Peyer's patch (tissue), 4 donors: Measurements from ENCODE around the gene SIRPA. TPM values are rescaled to one million over a fixed set of nuclear protein-coding genes. Genes with fewer than 3 reads are reported as not detected.

Experiments used
- DNase-seq, 3 donors: peaks; one replicate each; pipeline ENCODE4 v3.0.0-alpha.2; 2017 to 2019
- H3K27ac ChIP-seq, 4 donors: fragments of 200-600 bp; sonication (generic); one replicate each; pipeline ENCODE4 v1.5.1; 2016 to 2019
- H3K27me3 ChIP-seq, 2 donors: fragments of 200-600 bp; sonication (generic); one replicate each; pipeline ENCODE4 v1.5.1; 2019
- H3K36me3 ChIP-seq, 3 donors: fragments of 200-600 bp; sonication (generic); one replicate each; pipeline ENCODE4 v1.5.1; 2016 to 2019
- H3K4me1 ChIP-seq, 4 donors: fragments of 200-600 bp; sonication (generic); one replicate each; pipeline ENCODE4 v1.5.1; 2016 to 2019
- H3K4me3 ChIP-seq, 4 donors: fragments of 200-600 bp; sonication (generic); 1 replicate in 3 of 4; 2 replicates in 1 of 4; pipeline ENCODE4 v1.5.1; 2016 to 2019; ENCODE audit warnings: mild to moderate bottlenecking in 1 of 4
- H3K9me3 ChIP-seq, 4 donors: fragments of 200-600 bp; sonication (generic); one replicate each; pipeline ENCODE4 v1.5.1; 2016 to 2019; ENCODE audit warnings: mild to moderate bottlenecking in 1 of 4
- POLR2A ChIP-seq, 2 donors: fragments of 450-650 bp; IDR thresholded peaks; one replicate each; pipeline ENCODE4 v1.5.1; 2017; ENCODE audit warnings: antibody characterized with exemption in 2 of 2, mild to moderate bottlenecking in 2 of 2, moderate library complexity in 2 of 2
- total RNA-seq, 4 donors: library from RNA; depleted of rRNA; stranded (reverse); fragments of >200 nt; gene quantifications; one replicate each; pipeline ENCODE4 v1.1.0, GENCODE V29; 2016
- TF ChIP-seq, protein P1 (sequence below), 6 experiments: fragments of 450-650 bp in 4 of 6; fragments of 200-600 bp in 2 of 6; sonication (generic) in 1 of 6; IDR thresholded peaks; one replicate each; pipeline ENCODE4 v1.5.1; 2017 to 2019; ENCODE audit warnings: antibody characterized with exemption in 6 of 6, mild to moderate bottlenecking in 3 of 6, moderate library complexity in 1 of 6

Gene SIRPA
- total RNA-seq, 4 donors from 2014 or later = 18.2 to 38.2 (median 26.3) TPM

DNA sequence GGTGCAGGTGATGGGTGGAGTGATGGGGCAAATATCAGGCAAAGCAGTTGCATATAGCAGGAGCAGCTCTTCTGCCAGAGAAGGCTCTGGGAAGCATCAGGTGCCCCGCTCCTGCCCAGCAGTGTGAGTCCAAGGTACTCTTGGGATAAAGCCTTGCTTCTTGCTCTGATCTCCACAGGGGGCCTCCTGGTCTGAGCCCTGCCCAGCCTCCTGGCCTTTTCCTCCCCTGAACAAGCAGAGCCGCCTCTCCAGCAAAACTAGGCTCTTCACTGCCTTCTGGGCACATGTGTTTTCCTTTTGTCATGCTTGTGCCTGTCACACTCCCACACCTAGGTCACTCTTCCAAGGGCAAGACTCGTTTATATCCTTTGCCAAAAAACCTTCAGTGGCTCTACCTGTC lies 34.3 kb downstream of the SIRPA start:
- DNase-seq = no peak
- no peaks in the 10 kb centered on the region for H3K9me3 ChIP-seq
- H3K27ac ChIP-seq = no peak overlapping the region
- TF ChIP-seq, protein P1, sequence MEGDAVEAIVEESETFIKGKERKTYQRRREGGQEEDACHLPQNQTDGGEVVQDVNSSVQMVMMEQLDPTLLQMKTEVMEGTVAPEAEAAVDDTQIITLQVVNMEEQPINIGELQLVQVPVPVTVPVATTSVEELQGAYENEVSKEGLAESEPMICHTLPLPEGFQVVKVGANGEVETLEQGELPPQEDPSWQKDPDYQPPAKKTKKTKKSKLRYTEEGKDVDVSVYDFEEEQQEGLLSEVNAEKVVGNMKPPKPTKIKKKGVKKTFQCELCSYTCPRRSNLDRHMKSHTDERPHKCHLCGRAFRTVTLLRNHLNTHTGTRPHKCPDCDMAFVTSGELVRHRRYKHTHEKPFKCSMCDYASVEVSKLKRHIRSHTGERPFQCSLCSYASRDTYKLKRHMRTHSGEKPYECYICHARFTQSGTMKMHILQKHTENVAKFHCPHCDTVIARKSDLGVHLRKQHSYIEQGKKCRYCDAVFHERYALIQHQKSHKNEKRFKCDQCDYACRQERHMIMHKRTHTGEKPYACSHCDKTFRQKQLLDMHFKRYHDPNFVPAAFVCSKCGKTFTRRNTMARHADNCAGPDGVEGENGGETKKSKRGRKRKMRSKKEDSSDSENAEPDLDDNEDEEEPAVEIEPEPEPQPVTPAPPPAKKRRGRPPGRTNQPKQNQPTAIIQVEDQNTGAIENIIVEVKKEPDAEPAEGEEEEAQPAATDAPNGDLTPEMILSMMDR (IDR thresholded peaks at IDR 0.05) = no peak
- no peak for TF ChIP-seq POLR2A (IDR thresholded peaks at IDR 0.05)
- H3K4me3 ChIP-seq = no peak overlapping the region
- no peaks in the 10 kb centered on the region for H3K27me3 ChIP-seq
- peaks cover 0 to 8% (median 0%) of the 10 kb centered on the region in 3 donors for H3K36me3 ChIP-seq
- no peaks in the 10 kb centered on the region for H3K4me1 ChIP-seq

DNA sequence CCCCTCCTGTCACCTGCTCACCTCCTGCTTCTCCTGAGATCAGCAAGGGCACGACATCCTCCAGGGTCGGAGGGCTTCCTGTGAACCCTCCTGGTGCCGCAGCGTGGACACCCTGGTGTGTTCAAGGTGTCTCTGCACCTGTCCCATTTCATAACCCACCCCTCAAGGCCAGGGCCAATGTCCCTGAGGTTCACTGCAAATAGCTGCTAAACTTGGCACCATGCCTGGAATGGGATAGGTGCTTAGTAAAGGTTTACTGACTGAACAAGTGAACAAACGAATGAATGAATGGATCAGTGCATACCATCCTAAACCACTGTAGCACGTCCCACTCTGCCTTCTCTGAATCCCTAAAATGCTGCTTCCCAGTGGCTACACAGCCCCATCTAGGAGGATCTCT lies 35.0 kb downstream of the SIRPA start:
- DNase-seq = no peak
- Histone ChIP-seq H3K27ac (no peak overlapping the region), H3K27me3 (no peaks in the 10 kb centered on the region), H3K9me3 (no peaks in the 10 kb centered on the region), H3K4me1 (peaks cover 0 to 4% (median 0%) of the 10 kb centered on the region in 4 donors), H3K4me3 (no peak overlapping the region), H3K36me3 (peaks cover 0 to 8% (median 0%) of the 10 kb centered on the region in 3 donors)
- TF ChIP-seq, protein P1 (IDR thresholded peaks at IDR 0.05) = no peak
- TF ChIP-seq POLR2A (IDR thresholded peaks at IDR 0.05) = no peak

DNA sequence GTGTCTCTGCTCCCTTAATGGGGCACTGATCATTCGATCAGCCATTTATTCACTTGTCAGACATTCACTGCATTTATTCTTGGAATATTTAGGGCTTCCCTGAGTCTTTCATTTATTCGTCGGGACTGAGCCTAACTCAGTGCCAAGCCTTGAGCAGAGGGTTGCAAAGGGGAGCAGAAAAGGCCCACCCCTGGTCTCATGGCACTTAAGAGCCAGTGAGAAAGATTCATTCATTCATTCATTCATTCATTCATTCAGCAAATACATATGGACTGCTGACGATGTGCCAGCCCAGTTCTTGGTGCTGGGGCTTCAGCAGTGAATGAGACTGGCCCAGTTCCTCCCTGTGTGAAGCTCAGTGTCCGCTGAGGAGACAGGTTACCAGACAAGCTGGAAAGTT lies 36.6 kb downstream of the SIRPA start:
- H3K36me3 ChIP-seq = peaks cover 0 to 11% (median 0%) of the 10 kb centered on the region in 3 donors
- peaks cover 0 to 18% (median 0%) of the 10 kb centered on the region in 4 donors for H3K4me1 ChIP-seq

DNA sequence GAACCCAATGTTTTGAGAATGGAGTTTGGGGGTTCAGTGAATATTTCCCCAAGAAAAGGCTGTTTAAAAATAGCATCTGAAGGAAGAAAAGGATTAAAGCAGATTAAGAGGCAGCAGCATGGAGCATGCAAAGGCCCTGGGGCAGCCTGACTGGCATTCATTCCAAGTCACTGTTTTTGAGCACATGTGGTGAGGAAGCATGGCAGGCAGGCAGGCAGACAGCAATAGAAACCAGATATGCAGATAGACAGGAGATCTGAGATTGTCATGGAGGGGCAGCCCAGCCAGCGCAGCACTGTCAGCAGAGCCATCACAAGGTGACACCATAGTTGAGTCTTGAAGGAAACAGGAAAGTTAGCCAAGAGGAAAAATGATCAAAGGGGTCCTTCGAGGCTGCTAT lies 37.8 kb downstream of the SIRPA start:
- TF ChIP-seq, protein P1 (IDR thresholded peaks at IDR 0.05) = no peak
- no peak for TF ChIP-seq POLR2A (IDR thresholded peaks at IDR 0.05)
- H3K36me3 ChIP-seq = peaks cover 0 to 16% (median 0%) of the 10 kb centered on the region in 3 donors

More for the DNA sequence above, 36.6 kb downstream of the SIRPA start:
- DNase-seq = no peak
- no peak for TF ChIP-seq POLR2A (IDR thresholded peaks at IDR 0.05)
- TF ChIP-seq, protein P1 (IDR thresholded peaks at IDR 0.05) = no peak
- no peak overlapping the region for H3K4me3 ChIP-seq
- no peaks in the 10 kb centered on the region for H3K9me3 ChIP-seq
- H3K27ac ChIP-seq = no peak overlapping the region
- H3K27me3 ChIP-seq = no peaks in the 10 kb centered on the region

DNA sequence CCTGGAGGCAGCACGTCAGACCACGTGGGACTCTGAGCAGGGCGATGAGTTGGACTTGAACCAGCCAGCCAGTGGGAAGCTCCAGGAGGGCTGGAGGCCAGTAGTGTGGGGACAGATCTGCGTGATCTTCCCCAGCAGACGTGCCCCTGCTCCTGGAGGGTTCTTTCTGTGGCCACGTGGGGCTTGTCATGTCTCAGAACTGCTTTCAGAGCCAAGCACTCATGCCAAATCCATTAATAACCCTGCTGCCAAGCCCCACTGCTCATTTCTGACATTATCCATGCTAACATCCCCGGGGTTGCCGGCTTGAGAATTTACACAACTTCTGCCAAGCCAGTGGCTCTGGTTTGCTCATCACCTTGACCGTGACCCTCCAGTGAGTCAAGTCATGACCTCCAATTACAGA lies 38.3 kb downstream of the SIRPA start:
- Histone ChIP-seq H3K9me3 (no peaks in the 10 kb centered on the region), H3K4me1 (peaks cover 0 to 18% (median 0%) of the 10 kb centered on the region in 4 donors), H3K4me3 (no peak overlapping the region), H3K36me3 (peaks cover 0 to 14% (median 0%) of the 10 kb centered on the region in 3 donors), H3K27ac (no peak overlapping the region), H3K27me3 (no peaks in the 10 kb centered on the region)
- TF ChIP-seq, protein P1 (IDR thresholded peaks at IDR 0.05) = no peak
- no peak for TF ChIP-seq POLR2A (IDR thresholded peaks at IDR 0.05)
- no peak for DNase-seq

More for the DNA sequence above, 37.8 kb downstream of the SIRPA start:
- H3K4me3 ChIP-seq = no peak overlapping the region
- H3K27ac ChIP-seq = no peak overlapping the region
- no peaks in the 10 kb centered on the region for H3K27me3 ChIP-seq
- peaks cover 0 to 18% (median 0%) of the 10 kb centered on the region in 4 donors for H3K4me1 ChIP-seq
- DNase-seq = no peak
- H3K9me3 ChIP-seq = no peaks in the 10 kb centered on the region

DNA sequence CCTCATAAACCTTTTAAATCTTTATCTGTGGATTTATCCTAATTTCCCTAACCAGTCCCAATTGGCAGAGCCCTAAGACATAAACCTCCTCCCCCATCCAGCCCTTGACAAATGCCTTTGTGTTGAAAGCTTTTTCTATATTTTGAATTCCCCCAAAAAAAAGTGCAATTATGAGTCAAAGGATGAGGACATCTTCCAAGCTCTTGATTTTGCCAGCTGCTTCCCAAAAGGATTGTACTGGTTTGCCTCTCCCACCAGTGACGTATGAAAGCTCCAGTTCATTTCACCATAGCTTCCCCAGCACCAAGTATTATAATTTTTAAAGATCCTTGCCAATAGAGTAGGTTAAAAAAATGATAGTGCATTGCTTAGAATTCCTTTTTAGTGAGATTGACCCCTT lies 38.9 kb downstream of the SIRPA start:
- H3K4me1 ChIP-seq = peaks cover 0 to 18% (median 0%) of the 10 kb centered on the region in 4 donors
- peaks cover 0 to 16% (median 0%) of the 10 kb centered on the region in 3 donors for H3K36me3 ChIP-seq
- no peak overlapping the region for H3K4me3 ChIP-seq
- TF ChIP-seq POLR2A (IDR thresholded peaks at IDR 0.05) = no peak
- TF ChIP-seq, protein P1 (IDR thresholded peaks at IDR 0.05) = no peak
- H3K27ac ChIP-seq = peak overlapping the region in 1 of 4 donors; percentile 48
- no peaks in the 10 kb centered on the region for H3K27me3 ChIP-seq
- DNase-seq = no peak
- H3K9me3 ChIP-seq = no peaks in the 10 kb centered on the region
